ENCODE results near the gene BCL11B.
A peak's percentile ranks its signal among the peaks of the same experiment; 100 is the strongest.

Gene BCL11B

GRCh38 chr14:99271951-99272631 is at the start of gene BCL11B:
BCL11B (minus strand) TSS chr14:99272197; CDS start chr14:99271218, 979 bp downstream.
- peak; percentile 91 for DNase-seq

- peak; percentile 44 for DNase-seq
Measured at GRCh38 chr14:99321236-99321925, 49.4 kb upstream of the BCL11B start.

GRCh38 chr14:99320621-99321235 is 48.7 kb upstream of the BCL11B start:
- peak; percentile 47 for DNase-seq

- DNase-seq, result peak; percentile 80
Measured at GRCh38 chr14:99320105-99320572, 48.1 kb upstream of the BCL11B start.

- no peak for DNase-seq
Measured at GRCh38 chr14:99318959-99319295, 46.9 kb upstream of the BCL11B start.

- DNase-seq, result peak; percentile 47
Measured at GRCh38 chr14:99318091-99318958, 46.3 kb upstream of the BCL11B start.

- no peak for DNase-seq
Measured at GRCh38 chr14:99317231-99318090, 45.5 kb upstream of the BCL11B start.

- DNase-seq, result no peak
Measured at GRCh38 chr14:99316281-99317163, 44.5 kb upstream of the BCL11B start.

GRCh38 chr14:99315197-99315596 is 43.2 kb upstream of the BCL11B start:
- DNase-seq, result no peak

- DNase-seq, result peak; percentile 41
Measured at GRCh38 chr14:99314623-99315022, 42.6 kb upstream of the BCL11B start.

- no peak for DNase-seq
Measured at GRCh38 chr14:99313234-99313633, 41.2 kb upstream of the BCL11B start.

GRCh38 chr14:99312106-99312505 is 40.1 kb upstream of the BCL11B start:
- DNase-seq, result no peak

- DNase-seq, result no peak
Measured at GRCh38 chr14:99309220-99309766, 37.3 kb upstream of the BCL11B start.

- no peak for DNase-seq
Measured at GRCh38 chr14:99304208-99304607, 32.2 kb upstream of the BCL11B start.

GRCh38 chr14:99300190-99300589 is 28.2 kb upstream of the BCL11B start:
- no peak for DNase-seq

- DNase-seq, result no peak
Measured at GRCh38 chr14:99296517-99296916, 24.5 kb upstream of the BCL11B start.

- peak; percentile 27 for DNase-seq
Measured at GRCh38 chr14:99289394-99290189, 17.6 kb upstream of the BCL11B start.

GRCh38 chr14:99288948-99289347 is 17.0 kb upstream of the BCL11B start:
- no peak for DNase-seq

- DNase-seq, result no peak
Measured at GRCh38 chr14:99287269-99287942, 15.4 kb upstream of the BCL11B start.

Measured in islet precursor cell (in vitro differentiated cells).